PFSK-1 (cell line): ENCODE measurements around the gene KAT2B.

ENCODE experiments used
- FOXP2 ChIP-seq: optimal IDR thresholded peaks from 2 replicates; pipeline ENCODE3; 2011; ENCODE audit warnings: borderline replicate concordance, control low read depth, inconsistent platforms; ENCODE audit not compliant: insufficient read depth; ENCODE audit errors: extremely low read length, extremely low read depth
- POLR2AphosphoS5 ChIP-seq: IDR thresholded peaks from 2 replicates; pipeline ENCODE4 v1.6.1; 2012; ENCODE audit warnings: low read depth, mild to moderate bottlenecking, control low read depth, low read length, moderate library complexity
- SIN3A ChIP-seq: IDR thresholded peaks from 2 replicates; pipeline ENCODE4 v1.6.1; 2012; ENCODE audit warnings: mild to moderate bottlenecking, low read length, moderate library complexity, borderline replicate concordance; ENCODE audit not compliant: insufficient read depth
- TAF1 ChIP-seq: IDR thresholded peaks from 2 replicates; pipeline ENCODE4 v1.6.1; 2012; ENCODE audit warnings: low read length, control low read depth, borderline replicate concordance; ENCODE audit not compliant: insufficient read depth
- TF ChIP-seq, protein P1 (sequence below), 2 experiments: IDR thresholded peaks; 2 replicates each; pipeline versions ENCODE4 v1.6.1 to v1.8.0; 2011 to 2012; ENCODE audit warnings: low read depth in 2 of 2, low read length in 2 of 2, control low read depth in 1 of 2, inconsistent platforms in 1 of 2, mild to moderate bottlenecking in 1 of 2, moderate library complexity in 1 of 2; ENCODE audit not compliant: insufficient read depth in 1 of 2

The KAT2B gene

DNA sequence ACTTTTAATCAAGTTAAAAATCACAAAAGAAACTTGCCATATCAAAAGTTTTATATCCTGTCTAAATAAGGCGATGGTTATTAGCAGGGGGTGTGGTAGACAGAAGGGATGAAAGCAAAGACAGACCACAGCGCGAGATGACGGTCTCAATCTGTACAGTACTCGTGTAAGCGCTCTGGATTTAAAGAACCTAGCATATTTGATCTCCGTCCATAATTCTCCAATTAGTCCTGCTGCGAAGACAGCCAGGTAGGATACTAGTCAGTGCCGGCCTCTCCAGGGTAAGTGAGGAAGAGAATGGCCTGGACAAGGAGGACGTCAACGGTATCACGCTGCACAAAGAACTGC, 145.1 kb downstream of the KAT2B start:
- TF ChIP-seq, protein P1, sequence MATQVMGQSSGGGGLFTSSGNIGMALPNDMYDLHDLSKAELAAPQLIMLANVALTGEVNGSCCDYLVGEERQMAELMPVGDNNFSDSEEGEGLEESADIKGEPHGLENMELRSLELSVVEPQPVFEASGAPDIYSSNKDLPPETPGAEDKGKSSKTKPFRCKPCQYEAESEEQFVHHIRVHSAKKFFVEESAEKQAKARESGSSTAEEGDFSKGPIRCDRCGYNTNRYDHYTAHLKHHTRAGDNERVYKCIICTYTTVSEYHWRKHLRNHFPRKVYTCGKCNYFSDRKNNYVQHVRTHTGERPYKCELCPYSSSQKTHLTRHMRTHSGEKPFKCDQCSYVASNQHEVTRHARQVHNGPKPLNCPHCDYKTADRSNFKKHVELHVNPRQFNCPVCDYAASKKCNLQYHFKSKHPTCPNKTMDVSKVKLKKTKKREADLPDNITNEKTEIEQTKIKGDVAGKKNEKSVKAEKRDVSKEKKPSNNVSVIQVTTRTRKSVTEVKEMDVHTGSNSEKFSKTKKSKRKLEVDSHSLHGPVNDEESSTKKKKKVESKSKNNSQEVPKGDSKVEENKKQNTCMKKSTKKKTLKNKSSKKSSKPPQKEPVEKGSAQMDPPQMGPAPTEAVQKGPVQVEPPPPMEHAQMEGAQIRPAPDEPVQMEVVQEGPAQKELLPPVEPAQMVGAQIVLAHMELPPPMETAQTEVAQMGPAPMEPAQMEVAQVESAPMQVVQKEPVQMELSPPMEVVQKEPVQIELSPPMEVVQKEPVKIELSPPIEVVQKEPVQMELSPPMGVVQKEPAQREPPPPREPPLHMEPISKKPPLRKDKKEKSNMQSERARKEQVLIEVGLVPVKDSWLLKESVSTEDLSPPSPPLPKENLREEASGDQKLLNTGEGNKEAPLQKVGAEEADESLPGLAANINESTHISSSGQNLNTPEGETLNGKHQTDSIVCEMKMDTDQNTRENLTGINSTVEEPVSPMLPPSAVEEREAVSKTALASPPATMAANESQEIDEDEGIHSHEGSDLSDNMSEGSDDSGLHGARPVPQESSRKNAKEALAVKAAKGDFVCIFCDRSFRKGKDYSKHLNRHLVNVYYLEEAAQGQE (IDR thresholded peaks at IDR 0.05; ENCODE audit: insufficient read depth in 1 of 2, low read depth in 2 of 2, low read length in 2 of 2) = no peak
- no peak for TF ChIP-seq FOXP2
- TF ChIP-seq TAF1 = no peak
- no peak for TF ChIP-seq SIN3A
- TF ChIP-seq POLR2AphosphoS5 = no peak

DNA sequence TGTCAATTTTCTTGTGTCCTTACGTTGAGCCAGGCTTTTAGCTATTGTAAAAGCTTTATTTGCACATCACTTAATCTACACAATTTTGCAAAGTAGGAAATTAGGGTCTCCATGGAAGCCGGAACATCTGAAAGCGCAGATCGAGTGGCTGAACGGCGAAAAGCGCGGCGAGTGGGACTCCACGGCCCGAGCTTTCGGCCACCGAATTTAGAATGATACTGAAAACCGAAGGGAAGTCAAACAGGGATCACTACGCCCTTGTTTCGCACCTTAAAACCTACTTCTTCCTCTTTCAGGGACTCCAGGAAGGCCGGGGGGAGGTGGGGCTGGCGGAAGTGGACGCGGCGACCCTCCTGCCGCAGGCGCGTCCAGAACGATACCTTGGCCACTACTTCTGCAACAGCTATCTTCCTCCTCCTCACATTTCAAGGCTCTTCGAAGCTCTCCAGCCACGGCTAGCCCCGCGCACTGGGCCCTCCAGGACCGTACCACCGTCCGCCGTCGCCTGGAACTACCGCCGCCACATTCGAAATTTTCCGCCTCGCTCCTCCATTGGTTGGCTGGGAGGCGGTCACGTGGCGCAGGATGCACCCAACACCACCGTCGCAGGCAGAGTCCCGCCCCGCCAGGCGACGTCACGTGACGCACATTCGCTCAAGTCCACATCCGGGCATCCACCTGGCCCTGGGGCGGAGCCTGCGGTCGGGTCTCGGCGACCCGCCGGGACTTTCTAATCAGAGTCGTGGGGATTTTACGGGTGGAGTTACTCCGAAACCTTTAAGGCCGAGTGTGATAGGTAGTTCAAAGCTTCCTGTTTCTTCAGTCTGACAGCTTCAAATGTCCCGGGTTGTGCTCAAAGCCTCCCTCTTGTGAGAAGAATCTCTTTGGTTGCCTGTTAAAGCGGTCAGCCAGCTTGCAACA, 145.7 kb downstream of the KAT2B start, which contains the start of gene SGO1:
SGO1 (minus strand) TSS at position 528 of the 921 bp plus-strand sequence. CDS start 2,179 bp downstream, outside the sequence.
- TF ChIP-seq SIN3A = peak; percentile 40
- TF ChIP-seq POLR2AphosphoS5 = peak; percentile 83
- TF ChIP-seq TAF1 = peak; percentile 85; the same call in 1 of the 2 replicates
- TF ChIP-seq FOXP2 = peak; percentile 89
- TF ChIP-seq, protein P1 (IDR thresholded peaks at IDR 0.05; ENCODE audit: insufficient read depth in 1 of 2, low read depth in 2 of 2, low read length in 2 of 2) = no peak

DNA sequence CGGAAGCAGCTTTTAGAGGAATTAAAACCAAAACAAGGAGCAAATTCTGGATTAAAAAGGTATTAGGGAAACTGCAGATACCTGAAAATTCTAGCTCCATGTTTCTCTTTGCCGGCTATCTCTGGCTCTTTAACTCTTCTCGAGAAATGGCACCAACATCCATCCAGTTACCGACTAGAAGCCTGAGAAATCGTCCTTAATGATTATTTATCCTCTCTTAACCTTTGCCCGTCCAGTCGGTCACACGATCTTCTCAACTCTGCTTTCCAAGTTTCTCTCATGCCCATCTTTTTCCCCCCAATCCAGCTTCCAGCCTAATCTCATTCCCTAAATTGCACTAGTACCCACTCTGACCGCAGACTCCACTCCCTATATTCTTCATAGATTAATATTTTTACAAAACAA, 146.4 kb downstream of the KAT2B start:
- TF ChIP-seq, protein P1 (IDR thresholded peaks at IDR 0.05; ENCODE audit: insufficient read depth in 1 of 2, low read depth in 2 of 2, low read length in 2 of 2) = no peak
- no peak for TF ChIP-seq TAF1
- TF ChIP-seq POLR2AphosphoS5 = no peak
- no peak for TF ChIP-seq SIN3A
- TF ChIP-seq FOXP2 = no peak

DNA sequence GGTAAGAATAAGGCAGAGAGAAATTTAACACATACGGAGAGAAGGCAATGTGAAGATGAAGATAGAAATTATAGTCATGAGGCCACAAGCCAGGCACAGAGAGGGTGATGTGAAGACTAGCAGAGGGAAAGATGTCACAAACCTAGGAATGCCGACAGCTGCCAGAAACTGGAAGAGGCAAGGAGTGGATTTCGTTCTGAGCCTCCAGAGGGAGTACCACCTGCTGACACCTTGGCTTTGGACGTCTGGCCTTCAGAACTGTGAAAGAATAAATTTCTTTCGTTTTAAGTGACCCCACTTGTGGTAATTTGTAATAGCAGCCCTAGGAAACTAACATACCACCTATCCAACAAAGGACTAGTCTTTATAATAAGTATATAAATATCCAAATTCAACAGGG, 150.7 kb downstream of the KAT2B start:
- TF ChIP-seq POLR2AphosphoS5 = no peak
- TF ChIP-seq TAF1 = no peak
- no peak for TF ChIP-seq FOXP2
- TF ChIP-seq, protein P1 (IDR thresholded peaks at IDR 0.05; ENCODE audit: insufficient read depth in 1 of 2, low read depth in 2 of 2, low read length in 2 of 2) = no peak
- TF ChIP-seq SIN3A = no peak
